NCI-H1694 treated with DMSO at 0.1 percent for 48 hours (cell line): ENCODE measurements around the gene MYPN.
A peak's percentile ranks its signal among the peaks of the same experiment; 100 is the strongest.
"Not testable (repeated sequence)": the region's sequence is repeated elsewhere in the genome, so short reads cannot be mapped to it uniquely, and the experiment has no call there.

ENCODE experiments used
- DNase-seq: peaks from one replicate; lab custom pipeline; 2025; lab: John Stamatoyannopoulos, UW

Gene MYPN

GRCh38 chr10:68135922-68136792 lies 26.9 kb downstream of the MYPN start:
- peak; percentile 4 for DNase-seq

GRCh38 chr10:68137171-68137570 lies 27.9 kb downstream of the MYPN start:
- no peak for DNase-seq

- DNase-seq: no peak
These were observed 29.2 kb downstream of the MYPN start for GRCh38 chr10:68138526-68138925.

GRCh38 chr10:68139448-68140272 lies 30.4 kb downstream of the MYPN start:
- no peak for DNase-seq

DNA sequence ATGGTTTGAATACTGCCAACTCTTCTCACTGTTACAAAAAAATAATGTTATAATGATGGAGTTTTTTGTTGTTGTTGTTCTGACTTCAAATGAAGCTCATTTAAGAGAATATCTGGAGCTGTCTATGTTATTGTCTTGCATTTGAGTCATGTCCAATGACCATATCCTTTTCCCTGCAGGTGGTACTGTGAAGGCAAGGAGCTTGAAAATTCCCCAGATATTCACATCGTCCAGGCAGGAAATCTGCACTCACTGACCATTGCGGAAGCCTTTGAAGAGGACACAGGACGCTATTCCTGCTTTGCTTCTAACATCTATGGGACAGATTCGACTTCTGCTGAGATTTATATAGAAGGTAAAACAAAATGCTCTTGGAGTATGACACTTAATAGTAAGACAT lies 33.5 kb downstream of the MYPN start:
- DNase-seq: no peak

DNA sequence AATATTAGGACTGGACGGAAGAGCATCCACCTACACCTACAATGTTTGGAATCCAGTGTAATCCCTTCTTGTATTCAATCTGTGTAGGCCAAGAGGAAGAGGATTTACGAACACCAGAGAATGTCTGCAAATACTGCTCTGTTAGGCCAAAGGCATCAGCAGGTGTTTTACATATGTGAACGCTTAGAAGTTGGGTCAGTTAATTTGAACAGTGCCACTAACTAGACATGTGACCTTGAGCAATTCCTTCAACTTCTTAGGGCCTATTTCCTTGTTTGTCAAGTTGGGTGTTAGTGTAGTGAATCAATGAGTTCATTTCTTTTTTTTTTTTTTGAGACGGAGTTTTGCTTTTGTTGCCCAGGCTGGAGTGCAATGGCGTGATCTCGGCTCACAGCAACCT lies 35.4 kb downstream of the MYPN start:
- DNase-seq: no peak

- DNase-seq: no peak
These were observed 36.4 kb downstream of the MYPN start for GRCh38 chr10:68145705-68146104.

GRCh38 chr10:68146133-68146532 lies 36.8 kb downstream of the MYPN start:
- no peak for DNase-seq

GRCh38 chr10:68151453-68151852 lies 42.2 kb downstream of the MYPN start:
- DNase-seq: no peak

- DNase-seq: peak; percentile 58
These were observed 44.4 kb downstream of the MYPN start for GRCh38 chr10:68153473-68154210.

- DNase-seq: peak; percentile 30
These were observed 44.9 kb downstream of the MYPN start for GRCh38 chr10:68154211-68154497.

DNA sequence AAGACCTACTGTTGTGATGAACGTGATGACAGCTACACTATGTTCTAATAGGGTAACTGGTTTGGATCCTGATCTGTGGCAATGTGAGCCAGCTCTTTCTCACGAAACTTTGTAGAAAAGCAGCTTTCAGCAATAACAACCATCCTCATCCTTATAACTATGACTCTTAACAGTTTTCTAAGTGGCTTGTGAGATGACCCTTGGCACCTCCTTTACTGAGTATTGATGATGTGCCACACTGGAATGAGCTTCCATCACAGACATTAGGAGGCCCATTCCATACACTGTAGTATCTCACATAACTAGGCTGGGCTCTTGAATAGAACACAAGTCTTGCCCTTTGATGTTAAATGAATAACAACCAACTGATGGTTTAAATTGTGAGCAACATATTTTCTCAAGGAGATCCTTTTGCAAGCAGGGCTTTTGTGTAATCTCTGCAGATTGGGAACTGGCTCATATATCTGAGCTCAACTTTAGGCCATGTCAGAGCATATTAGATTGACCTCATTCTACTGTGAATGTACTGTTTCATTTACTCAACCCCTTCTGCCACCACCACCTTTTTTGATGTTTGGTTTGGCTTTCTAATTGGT lies 46.4 kb downstream of the MYPN start:
- DNase-seq: no peak

- DNase-seq: peak; percentile 51
These were observed 47.3 kb downstream of the MYPN start for GRCh38 chr10:68156373-68157185.

DNA sequence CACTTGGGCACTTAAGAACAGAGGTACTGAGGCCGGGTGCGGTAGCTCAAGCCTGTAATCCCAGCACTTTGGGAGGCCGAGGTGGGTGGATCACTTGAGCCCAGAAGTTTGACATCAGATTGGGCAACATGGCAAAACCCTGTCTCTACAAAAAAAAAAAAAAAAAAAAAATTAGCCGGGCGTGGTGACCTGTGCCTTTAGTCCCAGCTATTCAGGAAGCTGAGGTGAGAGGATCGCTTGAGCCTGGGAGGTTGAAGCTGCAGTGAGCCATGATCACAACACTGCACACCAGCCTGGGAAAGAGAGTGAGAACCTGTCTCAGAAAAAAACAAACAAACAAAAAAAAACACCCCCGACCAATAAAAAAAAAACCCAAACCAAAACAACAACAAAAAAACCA lies 48.2 kb downstream of the MYPN start:
- not testable (repeated sequence) for DNase-seq

DNA sequence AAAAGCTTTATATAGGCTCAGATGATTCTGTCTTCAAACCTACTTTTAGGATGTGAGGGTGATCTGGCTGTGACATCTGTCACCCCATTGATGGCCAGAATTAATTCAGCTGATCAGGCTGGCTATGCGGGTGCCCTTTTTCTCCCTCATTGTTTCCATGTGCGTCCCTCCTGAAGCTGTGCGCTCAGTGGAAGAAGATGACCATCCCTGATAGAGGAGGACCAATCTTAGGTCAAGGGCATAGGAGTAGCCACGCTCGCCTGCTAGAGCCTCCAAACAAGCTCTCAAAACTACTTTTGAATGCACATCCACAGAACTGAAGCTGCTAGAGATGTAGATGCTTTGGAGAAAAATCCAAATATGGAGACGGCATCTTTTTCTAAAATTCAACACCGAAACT lies 48.7 kb downstream of the MYPN start:
- DNase-seq: no peak

DNA sequence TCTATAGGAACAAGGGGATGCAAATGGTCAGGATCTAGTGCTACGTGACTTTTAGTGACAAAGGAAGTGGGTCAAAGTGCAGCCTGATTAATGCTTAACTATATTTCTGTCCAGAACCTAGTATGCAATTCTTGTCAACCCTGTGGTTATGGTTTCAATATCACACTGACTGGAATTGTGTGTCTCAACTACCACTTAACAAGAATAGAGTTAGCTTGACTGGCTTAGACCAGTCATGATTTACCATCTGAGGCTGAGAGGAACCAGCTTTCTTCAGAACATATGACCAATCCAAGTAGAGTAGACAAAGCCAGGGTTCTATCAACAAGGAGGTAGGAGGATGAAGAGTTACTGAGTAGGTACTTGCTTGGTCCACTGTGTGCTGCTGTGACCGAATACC lies 54.4 kb downstream of the MYPN start:
- DNase-seq: no peak

DNA sequence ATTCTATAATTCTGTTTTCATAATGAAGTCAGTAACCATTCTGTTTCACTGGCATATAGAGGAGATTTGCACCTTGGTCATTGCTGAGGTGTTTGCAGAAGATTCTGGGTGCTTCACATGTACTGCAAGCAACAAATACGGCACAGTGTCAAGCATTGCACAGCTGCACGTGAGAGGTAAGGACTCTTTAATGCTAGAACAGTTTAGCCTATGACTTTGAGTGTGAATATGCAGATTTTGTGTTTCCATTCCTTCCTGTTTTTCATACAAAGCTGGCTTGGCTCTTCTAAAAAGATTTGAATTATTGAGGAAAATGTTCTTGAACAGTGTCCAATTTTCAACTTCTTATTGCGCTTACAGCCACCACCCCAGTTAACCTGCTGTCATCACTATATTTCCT lies 56.4 kb downstream of the MYPN start:
- no peak for DNase-seq

- no peak for DNase-seq
These were observed 57.7 kb downstream of the MYPN start for GRCh38 chr10:68166871-68167585.

DNA sequence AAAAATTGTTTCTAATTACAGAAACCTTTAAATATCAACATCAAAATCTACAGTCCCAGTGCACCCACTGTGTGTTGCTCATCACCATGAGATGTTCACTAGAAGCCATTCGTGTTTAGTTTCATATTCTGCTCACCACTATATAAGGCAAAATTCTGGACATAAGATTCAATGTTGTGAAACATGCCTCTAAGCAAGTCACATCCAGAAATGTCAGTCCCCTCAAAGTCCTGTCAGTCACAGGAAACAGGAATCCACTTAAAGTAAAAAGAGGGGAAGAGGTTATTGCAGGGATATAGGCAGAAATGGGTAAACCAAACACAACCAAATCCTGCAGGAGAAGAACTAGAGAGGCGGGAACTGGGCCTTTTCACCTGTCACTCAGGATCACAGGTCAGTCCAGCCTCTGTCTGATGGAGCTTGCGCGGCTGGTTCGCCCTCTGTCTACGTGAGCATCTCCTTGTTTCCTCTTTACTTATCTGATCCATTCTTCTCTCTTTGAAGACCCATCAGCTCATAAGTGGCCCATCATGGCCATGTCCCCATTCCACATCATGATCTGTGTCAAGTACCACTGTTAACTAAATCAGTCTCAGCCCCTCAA lies 58.4 kb downstream of the MYPN start:
- no peak for DNase-seq

DNA sequence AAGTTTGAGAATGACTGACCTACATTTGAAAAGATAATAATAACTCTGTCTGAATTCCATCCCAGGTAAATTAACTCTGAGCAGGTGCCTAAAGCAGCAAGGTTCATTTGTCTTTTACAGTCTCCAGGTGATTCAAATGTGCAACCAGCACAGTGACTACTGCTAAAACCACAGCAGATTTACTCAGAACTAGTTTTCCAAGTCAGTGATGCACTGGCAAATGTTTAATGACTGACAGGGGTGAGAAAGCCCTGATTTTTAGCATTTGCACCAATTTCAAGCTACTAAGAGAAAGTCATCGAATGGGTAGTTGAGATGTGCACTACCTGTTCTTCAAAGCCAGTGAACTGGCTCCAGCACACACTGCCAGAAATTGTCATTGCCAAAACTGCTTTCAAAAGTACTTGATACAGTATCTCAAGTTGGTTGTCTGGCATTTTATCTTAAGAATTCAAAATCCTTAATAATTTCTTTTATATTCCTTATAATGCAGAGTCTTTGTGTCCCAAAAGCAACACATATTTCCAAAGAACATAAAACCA lies 62.3 kb downstream of the MYPN start:
- no peak for DNase-seq
